K562 (cell line): ENCODE results near the gene MUSTN1. TPM values are rescaled to one million over a fixed set of nuclear protein-coding genes. Genes with fewer than 3 reads are reported as not detected.

Experiments
- ATAC-seq: fragments of 200-7000 bp; cut with Tn5 transposase; 3 replicates; pipeline ENCODE4 v1.9.1; 2020; ENCODE audit warnings: moderate library complexity
- BruUV-seq: library from RNA; stranded (reverse); fragments of 400-500 nt; replicated peaks from 2 replicates; lab custom pipeline; 2021; lab: Mats Ljungman, UMichigan
- CTCF ChIA-PET: fragments of 300-600 bp; formaldehyde crosslinking; extraction: SDS; loops from one replicate; lab custom pipeline; 2021; ENCODE audit warnings: low intra/inter-chr PET ratio; lab: Yijun Ruan, JAX
- POLR2A ChIA-PET: fragments of 300-600, 350-650 bp; sonication (Branson Sonifier 250); formaldehyde crosslinking; extraction: SDS; loops from one replicate; lab custom pipeline; 2021; ENCODE audit warnings: antibody characterized with exemption, inconsistent platforms; lab: Yijun Ruan, JAX
- DNase-seq, 4 experiments: peaks; one replicate each; pipeline versions ENCODE4 v3.0.0 to v3.0.0-alpha.2; 2011 to 2018; ENCODE audit warnings: low spot score in 3 of 4, mixed read lengths in 3 of 4; ENCODE audit errors: extremely low read depth in 1 of 4
- FAIRE-seq: peaks from 2 replicates; lab custom pipeline; 2011; peaks lifted over from hg19 to GRCh38; lab: Jason Lieb, UNC
- H2AFZ ChIP-seq: 2 replicates; pipeline ENCODE4 v1.6.0; 2011; ENCODE audit warnings: low read depth, low read length, control low read depth, inconsistent platforms
- H3K27ac ChIP-seq: fragments of 200-600 bp; 3 replicates; pipeline ENCODE4 v1.8.0; 2011; ENCODE audit warnings: low read depth, mild to moderate bottlenecking, control low read depth, inconsistent platforms, low read length, moderate library complexity, mixed read lengths; ENCODE audit errors: extremely low read depth
- H3K27me3 ChIP-seq, 2 experiments: fragments of 300-600 bp in 1 of 2; 2 replicates in 1 of 2; 3 replicates in 1 of 2; pipeline versions ENCODE4 v1.6.0 to v1.8.0; 2011; ENCODE audit warnings: inconsistent platforms in 2 of 2, low read length in 2 of 2, mild to moderate bottlenecking in 1 of 2, mixed read lengths in 1 of 2, moderate library complexity in 1 of 2; ENCODE audit not compliant: control insufficient read depth in 2 of 2, insufficient read depth in 2 of 2
- H3K36me3 ChIP-seq: fragments of 300-600 bp; 3 replicates; pipeline ENCODE4 v1.8.0; 2011; ENCODE audit warnings: mild to moderate bottlenecking, low read length, inconsistent platforms; ENCODE audit not compliant: control insufficient read depth, insufficient read depth
- H3K4me1 ChIP-seq, 2 experiments: fragments of 200-600 bp in 1 of 2; replicated peaks in 1 of 2; 2 replicates in 1 of 2; 3 replicates in 1 of 2; pipeline versions ENCODE4 v1.5.1 to v1.8.0; 2011; ENCODE audit warnings: inconsistent platforms in 2 of 2, low read length in 2 of 2, mild to moderate bottlenecking in 1 of 2, mixed read lengths in 1 of 2, moderate library complexity in 1 of 2; ENCODE audit not compliant: control insufficient read depth in 2 of 2, insufficient read depth in 2 of 2
- H3K4me2 ChIP-seq: 2 replicates; pipeline ENCODE4 v1.6.1; 2011; ENCODE audit warnings: low read length, control low read depth, inconsistent platforms, mixed read lengths; ENCODE audit not compliant: insufficient read depth
- H3K4me3 ChIP-seq: fragments of 200-600 bp; sonication (generic), shearing (Covaris generic); 2 replicates; pipeline ENCODE4 v1.5.1; 2016; ENCODE audit warnings: control low read depth, inconsistent platforms
- H3K79me2 ChIP-seq: fragments of 200-600 bp; 3 replicates; pipeline ENCODE4 v1.8.0; 2011; ENCODE audit warnings: low read length, inconsistent platforms; ENCODE audit not compliant: control insufficient read depth, insufficient read depth
- H3K9ac ChIP-seq, 2 experiments: 2 replicates each; pipeline versions ENCODE4 v1.6.0 to v1.6.1; 2011; ENCODE audit warnings: low read depth in 2 of 2, low read length in 2 of 2, control low read depth in 1 of 2, inconsistent platforms in 1 of 2, mild to moderate bottlenecking in 1 of 2, mixed read lengths in 1 of 2; ENCODE audit not compliant: insufficient read depth in 1 of 2
- H3K9me1 ChIP-seq: one replicate; pipeline ENCODE4 v1.6.0; 2011; ENCODE audit warnings: inconsistent platforms, mild to moderate bottlenecking, low read length, moderate library complexity; ENCODE audit not compliant: control insufficient read depth, insufficient read depth
- H3K9me3 ChIP-seq: replicated peaks from 2 replicates; pipeline ENCODE4 v1.5.1; 2011; ENCODE audit warnings: low read depth, low read length, inconsistent platforms; ENCODE audit not compliant: control insufficient read depth, insufficient read depth
- H4K20me1 ChIP-seq: replicated peaks from 2 replicates; pipeline ENCODE4 v1.6.1; 2011; ENCODE audit warnings: low read length, inconsistent platforms, mixed read lengths; ENCODE audit not compliant: control insufficient read depth, insufficient read depth
- C11orf30 ChIP-seq: fragments of 450-650 bp; IDR thresholded peaks from 2 replicates; pipeline ENCODE4 v1.6.1; 2016; ENCODE audit warnings: low read depth, mild to moderate bottlenecking
- MED1 ChIP-seq: sonication (generic); formaldehyde crosslinking; IDR thresholded peaks from 2 replicates; pipeline ENCODE4 v1.8.1; 2023; ENCODE audit warnings: missing genetic modification reagents, borderline replicate concordance
- MEF2D ChIP-seq: conservative IDR thresholded peaks from 2 replicates; pipeline ENCODE4 v1.6.1; 2016; ENCODE audit warnings: low read depth, missing genetic modification characterization, missing compliant biosample characterization
- MITF ChIP-seq: IDR thresholded peaks from 2 replicates; pipeline ENCODE4 v1.6.1; 2014; ENCODE audit warnings: antibody characterized with exemption
- NR3C1 ChIP-seq: sonication (generic); formaldehyde crosslinking; IDR thresholded peaks from 2 replicates; pipeline ENCODE4 v1.8.1; 2022; ENCODE audit warnings: missing genetic modification reagents
- POLR2H ChIP-seq: IDR thresholded peaks from 2 replicates; pipeline ENCODE4 v1.6.1; 2016; ENCODE audit warnings: missing genetic modification characterization, low read depth, mild to moderate bottlenecking, control low read depth, missing compliant biosample characterization, moderate library complexity
- PRMT5 ChIP-seq: sonication (generic); formaldehyde crosslinking; IDR thresholded peaks from 2 replicates; pipeline ENCODE4 v1.5.0; 2020; ENCODE audit warnings: missing genetic modification reagents
- TBP ChIP-seq: optimal IDR thresholded peaks from 2 replicates; pipeline ENCODE3; 2011; ENCODE audit warnings: low read depth, low read length, improper control_type of control experiment
- TCFL5 ChIP-seq: fragments of 250-450 bp; sonication (Bioruptor Pico); conservative IDR thresholded peaks from 2 replicates; pipeline ENCODE4 v1.6.1; 2021; ENCODE audit warnings: mild to moderate bottlenecking, moderate library complexity, matching md5 sums
- ZNF398 ChIP-seq: fragments of 250-450 bp; sonication (Bioruptor Pico); IDR thresholded peaks from 2 replicates; pipeline ENCODE4 v1.8.0; 2021; ENCODE audit warnings: moderate library complexity, mild to moderate bottlenecking, inconsistent platforms
- ZNF507 ChIP-seq: conservative IDR thresholded peaks from 2 replicates; pipeline ENCODE4 v1.6.1; 2017; ENCODE audit warnings: missing genetic modification characterization, missing compliant biosample characterization
- WGBS: fragments of 100-300 bp; shearing (Covaris generic); methylation state at CpG from one replicate; pipeline ENCODE4 v1.1.6; 2016; ENCODE audit warnings: low coverage, mixed read lengths; ENCODE audit not compliant: insufficient coverage; ENCODE audit errors: missing lambda C conversion rate; 5-methylcytosine and 5-hydroxymethylcytosine counted together
- in situ Hi-C: fragments of 300-500 bp; cut with MboI; formaldehyde crosslinking; loops from 4 replicates; pipeline ENCODE4 v1.15.0; 2018; ENCODE audit warnings: inconsistent platforms, mixed read lengths
- intact Hi-C: fragments of 100-400 bp; cut with micrococcal nuclease; formaldehyde crosslinking; loops from 2 replicates; pipeline ENCODE4 v1.14.2; 2022
- polyA plus RNA-seq, 8 experiments: library from polyadenylated mRNA; depleted of rRNA in 4 of 8; stranded (reverse) in 5 of 8; unstranded in 3 of 8; fragments of >200 nt; fragmentation: Nextera tagmentation in 2 of 8; fragmentation: Illumina TruSeq in 1 of 8; extraction: Ambion mirVana in 2 of 8; extraction: Trizol in 1 of 8; gene quantifications; 2 replicates each; pipeline versions ENCODE4 v1.2.1 to v1.2.3, GENCODE V29; 2011 to 2014; ENCODE audit warnings: inconsistent platforms in 1 of 8, missing spikeins in 1 of 8
- total RNA-seq, 7 experiments: library from RNA; depleted of rRNA in 6 of 7; stranded (reverse); fragments of >200 nt in 6 of 7; fragmentation: Illumina TruSeq in 2 of 7; extraction: Trizol in 2 of 7; gene quantifications; 2 replicates each; pipeline versions ENCODE4 v1.2.1 to v1.2.3, GENCODE V29; 2011 to 2021; ENCODE audit warnings: low replicate concordance in 1 of 7

The MUSTN1 gene
- total and polyA plus RNA-seq, 9 of the 15 experiments (the other 6 are each of a cell fraction or from before 2014, with no cell fraction given), result 0.15 to 0.78 (median 0.44) TPM; not detected in 4

GRCh38 chr3:52809662-52810377, 25.0 kb downstream of the MUSTN1 start:
- in situ Hi-C loops (no loop called here), intact Hi-C loops (no loop called here)
- no peak overlapping the region for H3K4me2 ChIP-seq
- ChIA-PET POLR2A (no interaction called here), CTCF (no interaction called here)
- H3K79me2 ChIP-seq, result no peaks in the 10 kb centered on the region
- no peaks in the 10 kb centered on the region for H3K9me3 ChIP-seq
- H3K4me3 ChIP-seq, result no peak overlapping the region
- H3K36me3 ChIP-seq, result no peaks in the 10 kb centered on the region
- DNase-seq (no peak), FAIRE-seq (no peak), ATAC-seq (no peak)
- no peaks in the 10 kb centered on the region for H4K20me1 ChIP-seq
- peaks cover 0 to 30% of the 10 kb centered on the region in 2 experiments; a peak in 3 of 5 replicates for H3K27me3 ChIP-seq
- H2AFZ ChIP-seq, result no peak overlapping the region
- BruUV-seq, result no TSS peak
- no peak for TF ChIP-seq TBP
- H3K27ac ChIP-seq, result no peak overlapping the region
- no peaks in the 10 kb centered on the region for H3K9me1 ChIP-seq
- no peak overlapping the region for H3K9ac ChIP-seq
- H3K4me1 ChIP-seq, result no peaks in the 10 kb centered on the region
- WGBS, result 0% methylated on average over 7 of the region's 7 CpGs

GRCh38 chr3:52809149-52809548, 25.7 kb downstream of the MUSTN1 start:
- Histone ChIP-seq H3K4me2 (no peak overlapping the region), H3K27ac (no peak overlapping the region), H3K9ac (no peak overlapping the region), H3K9me3 (no peaks in the 10 kb centered on the region), H4K20me1 (no peaks in the 10 kb centered on the region), H3K36me3 (no peaks in the 10 kb centered on the region), H3K4me3 (no peak overlapping the region), H3K9me1 (no peaks in the 10 kb centered on the region), H3K27me3 (peaks cover 0 to 30% of the 10 kb centered on the region in 2 experiments; a peak in 3 of 5 replicates), H3K4me1 (no peaks in the 10 kb centered on the region), H2AFZ (no peak overlapping the region), H3K79me2 (no peaks in the 10 kb centered on the region)
- POLR2A ChIA-PET, result interaction anchor here (0.7 kb wide), 1 partner anchor 11 kb away, joined by 3 read pairs; no protein-coding TSS in a partner anchor
- in situ Hi-C loops, result no loop called here
- 0% methylated on average over 1 of the region's 2 CpGs for WGBS
- ATAC-seq (no peak), FAIRE-seq (no peak), DNase-seq (no peak)
- CTCF ChIA-PET, result no interaction called here
- no TSS peak for BruUV-seq
- intact Hi-C loops, result no loop called here
- no peak for TF ChIP-seq ZNF398
- TF ChIP-seq NR3C1 (CRISPR knock-in tag), result no peak
- TF ChIP-seq ZNF507 (tag), result no peak
- no peak for TF ChIP-seq POLR2H (tag)
- TF ChIP-seq MEF2D (tag), result no peak
- no peak for TF ChIP-seq MED1 (CRISPR knock-in tag)
- TF ChIP-seq MITF, result no peak
- no peak for TF ChIP-seq C11orf30
- TF ChIP-seq PRMT5, result no peak
- TF ChIP-seq TCFL5 (CRISPR knock-in tag), result no peak
